Brain microvascular endothelial cell (primary cell): ENCODE data around the gene RALGPS1.
"Not testable (repeated sequence)": the region's sequence is repeated elsewhere in the genome, so short reads cannot be mapped to it uniquely, and the experiment has no call there.

Source experiments
- DNase-seq: peaks from one replicate; pipeline ENCODE4 v3.0.0-alpha.2; 2020
- H3K27ac ChIP-seq: fragments of 250-450 bp; sonication (Bioruptor Pico); 2 replicates; pipeline ENCODE4 v1.5.1; 2020; ENCODE audit warnings: mild to moderate bottlenecking, moderate library complexity
- H3K27me3 ChIP-seq: fragments of 250-450 bp; sonication (Bioruptor Pico); replicated peaks from 2 replicates; pipeline ENCODE4 v1.5.1; 2020; ENCODE audit warnings: mild to moderate bottlenecking
- H3K36me3 ChIP-seq: fragments of 250-450 bp; sonication (Bioruptor Pico); replicated peaks from 2 replicates; pipeline ENCODE4 v1.5.1; 2020; ENCODE audit warnings: mild to moderate bottlenecking
- H3K4me3 ChIP-seq: 2 replicates; pipeline ENCODE4 v1.5.1; 2011; ENCODE audit warnings: low read depth, mild to moderate bottlenecking, control low read depth, low read length, moderate library complexity
- CTCF ChIP-seq: IDR thresholded peaks from 2 replicates; pipeline ENCODE4 v1.5.1; 2011; ENCODE audit warnings: low read depth, mild to moderate bottlenecking, moderate library complexity, low read length, control low read depth, inconsistent platforms; ENCODE audit errors: missing control alignments
- in situ Hi-C: cut with HindIII; loops from 2 replicates; pipeline ENCODE4 v1.10.0; 2017; ENCODE audit warnings: low sequenced_read_pairs, low pct_ligation_motif_present

RALGPS1 gene

GRCh38 chr9:127015921-127016512 lies 101.4 kb downstream of the RALGPS1 start:
- no peak overlapping the region for H3K27ac ChIP-seq

GRCh38 chr9:127017979-127018378 lies 103.4 kb downstream of the RALGPS1 start:
- H3K4me3 ChIP-seq, in situ Hi-C loops, H3K36me3 ChIP-seq, H3K27ac ChIP-seq, H3K27me3 ChIP-seq, DNase-seq: not testable (repeated sequence)

More at GRCh38 chr9:127015921-127016512, 101.4 kb downstream of the RALGPS1 start:
- no peak overlapping the region for H3K4me3 ChIP-seq
- in situ Hi-C loops: no loop called here
- H3K36me3 ChIP-seq: no peaks in the 10 kb centered on the region
- no peak for TF ChIP-seq CTCF
- H3K27me3 ChIP-seq: peaks cover 2% of the 10 kb centered on the region
- DNase-seq: no peak

GRCh38 chr9:127018935-127019334 lies 104.4 kb downstream of the RALGPS1 start:
- in situ Hi-C loops: no loop called here
- Histone ChIP-seq H3K27ac (no peak overlapping the region), H3K27me3 (no peaks in the 10 kb centered on the region), H3K4me3 (no peak overlapping the region), H3K36me3 (no peaks in the 10 kb centered on the region)
- TF ChIP-seq CTCF: no peak
- no peak for DNase-seq

- Histone ChIP-seq H3K4me3 (no peak overlapping the region), H3K36me3 (no peaks in the 10 kb centered on the region), H3K27me3 (no peaks in the 10 kb centered on the region), H3K27ac (no peak overlapping the region)
- DNase-seq: no peak
- TF ChIP-seq CTCF: no peak
- in situ Hi-C loops: no loop called here
Observed at GRCh38 chr9:127020036-127020801, 105.6 kb downstream of the RALGPS1 start.

GRCh38 chr9:127020802-127021078 lies 106.2 kb downstream of the RALGPS1 start:
- Histone ChIP-seq H3K27ac (no peak overlapping the region), H3K36me3 (no peaks in the 10 kb centered on the region), H3K4me3 (no peak overlapping the region), H3K27me3 (no peaks in the 10 kb centered on the region)
- TF ChIP-seq CTCF: no peak
- in situ Hi-C loops: no loop called here
- no peak for DNase-seq

- Histone ChIP-seq H3K4me3 (no peak overlapping the region), H3K27me3 (no peaks in the 10 kb centered on the region), H3K36me3 (no peaks in the 10 kb centered on the region), H3K27ac (no peak overlapping the region)
- in situ Hi-C loops: no loop called here
- peak; percentile 83 for DNase-seq
- no peak for TF ChIP-seq CTCF
Observed at GRCh38 chr9:127021664-127022363, 107.2 kb downstream of the RALGPS1 start.
